HG02970 (cell line): ENCODE data around the gene RBMS3.

Source experiments
- ATAC-seq: cut with Tn5 transposase; IDR thresholded peaks from one replicate; pipeline ENCODE4 v1.9.1; 2021; ENCODE audit warnings: mild to moderate bottlenecking, moderate library complexity, moderate number of reproducible peaks; ENCODE audit not compliant: unreplicated experiment, low FRiP score

Gene RBMS3

DNA sequence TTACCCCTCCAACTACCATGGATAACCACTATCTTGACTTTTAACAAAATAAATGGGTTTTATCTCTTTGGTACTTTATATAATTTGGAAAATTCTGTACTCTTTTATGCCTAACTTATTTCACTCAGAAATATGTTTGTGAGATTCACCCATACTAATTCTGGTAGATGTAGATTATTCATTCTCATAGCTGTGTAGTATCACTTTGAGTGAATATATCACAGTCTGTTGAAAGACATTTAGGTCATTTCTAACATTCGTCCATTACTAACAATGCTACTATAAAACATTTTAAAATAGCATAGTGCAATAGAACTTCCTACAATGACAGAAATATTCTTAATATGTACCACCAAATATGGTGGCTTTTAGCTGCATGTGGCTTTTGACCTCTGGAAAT, 542.4 kb downstream of the RBMS3 start:
- ATAC-seq: no peak

DNA sequence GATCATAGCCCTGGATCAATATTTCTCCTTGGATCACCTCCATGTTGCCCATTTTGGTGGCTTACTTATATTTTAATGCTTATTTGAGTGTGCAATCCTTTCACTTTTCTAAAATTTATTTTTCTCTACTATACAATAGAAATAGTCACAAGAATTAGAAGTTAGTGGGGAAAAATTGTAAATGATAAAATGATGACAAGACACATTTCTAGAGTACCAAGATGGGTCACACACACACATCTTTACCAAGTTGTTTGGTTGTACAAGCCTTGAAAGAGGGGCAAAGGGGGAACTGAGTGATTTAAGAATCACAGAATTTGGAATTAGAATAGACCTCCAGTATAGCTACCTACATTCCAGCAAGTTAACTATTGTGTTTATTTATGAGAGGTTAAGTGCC, 545.8 kb downstream of the RBMS3 start:
- no peak for ATAC-seq

DNA sequence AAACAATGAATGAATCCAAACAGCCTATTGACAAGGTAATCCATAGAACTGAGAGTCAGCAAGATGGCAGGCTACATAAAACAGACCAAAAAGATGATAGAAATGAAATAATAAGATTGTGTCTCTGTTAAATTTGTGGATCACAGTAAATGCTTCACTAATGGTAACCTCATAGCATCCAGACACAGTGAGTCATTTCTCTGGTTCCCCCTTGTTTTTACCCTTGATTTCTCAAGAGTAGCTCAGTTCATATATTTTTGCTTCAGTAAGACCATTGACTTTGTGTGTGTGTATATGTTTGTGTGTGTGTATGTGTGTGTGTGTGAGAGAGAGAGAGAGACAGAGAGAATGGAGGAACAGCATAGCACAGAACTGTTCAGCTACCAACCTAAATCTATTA, 546.9 kb downstream of the RBMS3 start:
- no peak for ATAC-seq

DNA sequence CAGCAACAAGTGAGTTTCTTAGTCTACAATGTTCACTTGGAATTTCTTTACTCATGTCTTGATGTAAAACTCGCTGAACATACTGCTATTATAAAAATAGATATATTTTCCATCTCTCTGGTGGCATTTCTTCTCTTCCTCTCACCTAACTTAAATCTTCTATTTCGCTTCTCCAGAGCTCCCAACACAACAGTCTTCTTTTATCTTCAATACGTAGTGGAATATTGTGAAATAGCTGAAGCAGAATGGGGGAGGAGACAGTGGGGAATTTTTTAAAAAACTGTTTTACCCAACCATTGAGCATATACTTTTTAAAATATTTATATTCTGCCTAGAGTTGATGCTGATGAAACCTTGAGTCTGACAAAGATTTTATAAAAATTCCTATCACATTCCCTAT, 548.5 kb downstream of the RBMS3 start:
- ATAC-seq: no peak

DNA sequence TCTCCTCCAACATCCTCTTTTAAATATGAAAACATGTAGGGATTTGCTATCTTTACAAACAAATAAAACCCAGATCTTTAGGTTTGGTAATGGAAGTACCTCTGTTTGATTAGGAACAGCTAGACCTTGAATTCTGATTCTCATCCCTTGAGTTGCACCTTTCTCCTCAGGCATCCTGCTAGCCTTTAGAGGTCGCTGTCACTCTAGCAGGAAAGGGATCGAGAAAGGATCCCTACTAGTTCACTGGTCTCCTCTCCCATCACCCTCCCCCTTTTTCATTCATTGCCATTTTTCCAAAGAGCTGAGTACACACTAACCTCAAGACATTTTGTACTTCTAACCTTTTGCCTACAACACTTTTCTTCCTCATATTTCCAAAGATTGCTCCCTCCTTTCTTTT, 569.8 kb downstream of the RBMS3 start:
- no peak for ATAC-seq

DNA sequence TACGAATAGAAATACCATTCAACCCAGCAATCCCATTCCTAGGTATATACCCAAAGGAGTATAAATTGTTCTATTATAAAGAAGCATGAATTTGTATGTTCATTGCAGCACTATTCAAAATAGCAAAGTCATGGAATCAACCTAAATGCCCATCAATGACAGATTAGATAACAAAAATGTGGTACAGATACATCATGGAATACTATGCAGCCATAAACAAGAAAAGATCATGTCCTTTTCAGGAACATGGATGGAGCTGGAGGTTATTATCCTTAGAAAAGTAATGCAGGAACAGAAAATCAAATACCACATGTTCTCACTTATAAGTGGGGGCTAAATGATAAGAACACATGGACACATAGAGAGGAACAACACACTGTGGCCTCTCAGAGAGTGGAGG, 571.9 kb downstream of the RBMS3 start:
- no peak for ATAC-seq

DNA sequence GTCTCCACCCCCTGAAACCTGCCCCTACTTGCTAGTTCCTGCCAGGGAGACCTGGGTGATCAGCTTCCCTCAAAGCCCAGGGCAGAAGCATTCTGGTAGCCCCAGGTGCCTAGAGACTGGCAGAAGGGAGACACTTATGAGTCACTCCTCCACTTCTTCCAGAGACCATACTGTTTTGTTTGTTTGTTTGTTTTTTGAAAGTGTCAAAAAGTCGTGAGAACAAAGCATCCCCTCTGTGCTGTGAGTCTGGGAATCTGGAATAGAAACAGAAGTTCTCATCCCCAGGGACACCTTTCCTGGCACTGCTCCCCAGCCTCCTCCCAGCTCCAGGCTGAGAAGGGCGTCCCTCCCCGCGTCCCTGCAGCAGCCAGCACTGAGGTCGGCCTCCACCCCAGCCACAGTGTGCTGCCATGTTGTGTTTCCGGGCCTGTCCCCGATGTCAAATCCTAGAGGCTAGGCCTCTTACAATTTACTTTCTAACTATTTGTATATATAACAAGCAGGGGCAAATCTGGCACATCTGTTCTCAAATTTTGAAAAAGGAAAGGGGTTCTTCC, 573.0 kb downstream of the RBMS3 start:
- ATAC-seq: no peak

DNA sequence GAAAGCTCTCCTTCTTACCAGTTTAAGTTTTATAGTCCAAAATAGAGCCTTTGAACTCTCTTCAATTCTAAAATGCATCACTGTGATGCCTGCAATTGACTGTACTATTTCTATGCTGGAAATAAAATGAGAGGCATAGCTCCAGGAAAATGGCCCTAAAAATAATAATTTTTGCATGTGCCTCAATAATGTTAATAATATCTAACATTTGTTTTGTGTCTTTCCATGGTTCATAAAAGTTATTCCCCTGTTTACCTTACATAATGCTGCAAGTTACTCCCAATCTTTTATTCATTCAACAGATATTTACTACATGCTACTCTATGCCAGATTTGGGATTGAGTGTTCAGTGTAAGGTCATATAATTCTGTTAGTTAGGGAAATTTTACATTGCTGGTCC, 574.0 kb downstream of the RBMS3 start:
- ATAC-seq: no peak

DNA sequence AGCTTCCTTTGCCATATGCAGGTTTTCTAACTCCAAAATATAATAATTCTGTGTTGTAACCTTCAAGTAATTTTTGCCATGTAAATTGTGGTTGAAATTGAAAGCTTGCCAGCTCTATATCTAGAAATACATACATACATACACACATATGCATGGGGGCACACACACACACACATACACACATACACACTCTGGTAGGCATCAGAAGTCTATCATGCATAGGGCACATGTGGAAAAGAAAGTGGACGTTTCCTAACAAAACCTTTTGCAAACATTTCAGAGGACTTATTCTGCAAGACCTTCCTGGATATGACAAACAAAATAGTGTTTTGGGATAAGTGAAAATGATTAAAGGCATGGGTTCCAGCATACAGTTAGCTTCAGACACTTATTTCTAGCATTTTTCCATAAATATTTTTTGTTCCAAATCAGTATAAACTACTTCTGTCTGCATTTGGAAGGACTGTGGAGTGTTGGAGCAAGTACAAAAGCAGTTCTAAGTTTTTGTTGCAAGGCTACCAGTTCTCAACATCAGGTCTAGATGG, 578.9 kb downstream of the RBMS3 start:
- ATAC-seq: no peak

DNA sequence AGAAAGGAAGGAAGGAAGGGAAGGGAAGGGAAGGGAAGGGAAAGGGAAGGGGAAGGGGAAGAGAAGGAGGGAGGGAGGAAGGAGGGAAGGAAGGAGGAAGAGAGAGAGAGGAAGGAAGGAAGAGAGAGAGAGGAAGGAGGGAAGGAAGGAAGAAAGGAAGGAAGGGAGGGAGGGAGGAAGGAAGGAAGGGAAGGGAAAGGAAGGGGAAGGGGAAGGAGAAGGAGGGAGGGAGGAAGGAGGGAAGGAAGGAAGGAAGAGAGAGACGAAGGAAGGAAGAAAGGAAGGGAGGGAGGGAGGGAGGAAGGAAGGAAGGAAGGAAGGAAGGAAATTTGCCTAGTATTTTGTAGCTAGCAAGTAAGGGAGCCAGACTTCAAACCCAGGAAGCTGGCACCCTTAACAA, 583.9 kb downstream of the RBMS3 start:
- no peak for ATAC-seq

DNA sequence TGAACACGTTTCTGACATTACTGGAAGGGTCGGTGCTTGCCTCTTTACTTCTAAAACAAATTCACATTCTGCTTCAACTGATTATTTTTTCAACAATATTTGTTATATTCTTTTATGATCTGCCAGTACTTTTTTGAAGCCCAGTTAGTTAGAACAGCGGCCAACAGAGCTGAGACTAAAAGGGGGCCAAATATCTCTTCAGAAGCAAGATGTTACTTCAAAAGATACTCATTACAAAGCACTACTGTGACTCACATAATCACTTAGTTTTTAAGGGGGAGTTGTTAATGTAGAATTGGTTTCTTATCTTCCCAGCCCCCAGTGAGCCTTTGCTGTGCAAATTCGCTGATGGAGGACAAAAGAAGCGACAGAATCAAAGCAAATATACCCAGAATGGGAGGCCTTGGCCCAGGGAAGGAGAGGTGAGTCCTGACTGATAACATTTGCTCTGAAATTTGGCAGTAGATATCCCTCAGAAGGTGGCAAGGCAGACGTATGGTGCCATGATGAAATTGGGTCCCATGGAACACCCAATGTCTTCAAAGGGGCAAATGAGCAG, 587.8 kb downstream of the RBMS3 start:
- ATAC-seq: no peak

DNA sequence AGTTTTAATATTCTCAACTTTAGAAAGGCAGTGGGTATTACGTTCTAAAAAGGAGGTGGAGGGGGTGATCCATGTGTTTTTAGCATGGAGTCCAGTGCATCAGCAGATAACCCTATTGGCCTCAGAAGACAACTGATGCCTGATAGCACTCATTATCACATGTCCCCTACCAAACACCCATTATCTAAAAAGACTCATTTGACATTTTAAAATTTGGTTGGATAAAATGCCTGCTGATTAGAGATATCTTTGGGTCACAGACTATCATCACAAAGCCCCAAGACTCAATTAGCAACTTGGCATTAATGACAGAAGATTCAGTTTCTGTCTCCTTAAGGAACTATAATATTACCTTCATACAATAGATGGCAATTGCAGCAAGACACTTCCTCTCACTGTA, 589.3 kb downstream of the RBMS3 start:
- no peak for ATAC-seq

DNA sequence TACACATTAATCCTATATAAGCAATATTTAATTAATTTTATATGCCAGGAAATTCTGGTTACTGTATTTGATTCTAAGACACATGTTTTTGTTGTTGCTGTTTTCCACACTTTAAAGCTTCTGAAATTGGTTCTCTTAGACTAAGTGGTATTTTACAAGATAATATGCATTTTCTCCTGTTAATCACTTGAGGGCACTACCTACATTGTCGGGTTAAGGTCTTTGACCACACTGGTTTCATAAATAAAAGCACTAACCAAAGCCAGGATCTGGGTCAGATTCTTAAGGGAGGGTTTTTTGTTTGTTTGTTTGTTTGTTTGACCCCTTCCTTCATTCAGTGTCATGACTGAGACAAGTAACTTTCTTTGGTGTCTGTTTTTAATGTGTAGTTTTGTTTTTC, 590.2 kb downstream of the RBMS3 start:
- ATAC-seq: no peak

DNA sequence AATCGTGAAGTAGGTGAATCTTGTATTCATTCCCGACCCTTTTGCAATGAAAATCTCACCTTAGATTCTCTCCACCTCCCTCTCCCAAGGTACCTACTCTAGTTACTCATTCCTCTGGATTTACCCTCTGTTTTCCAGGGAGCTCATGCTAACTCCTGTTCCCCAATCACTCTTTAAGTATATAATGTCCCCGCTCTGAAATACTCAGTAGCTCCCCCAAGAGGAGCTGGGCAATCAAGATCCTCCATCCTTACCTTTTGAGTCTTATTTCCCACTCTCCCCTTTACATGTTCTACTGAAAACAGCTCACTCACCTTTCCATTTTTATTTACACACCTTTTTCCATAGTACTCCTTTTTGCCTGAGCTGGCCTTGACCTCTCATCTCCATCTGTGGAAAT, 599.9 kb downstream of the RBMS3 start:
- ATAC-seq: no peak

DNA sequence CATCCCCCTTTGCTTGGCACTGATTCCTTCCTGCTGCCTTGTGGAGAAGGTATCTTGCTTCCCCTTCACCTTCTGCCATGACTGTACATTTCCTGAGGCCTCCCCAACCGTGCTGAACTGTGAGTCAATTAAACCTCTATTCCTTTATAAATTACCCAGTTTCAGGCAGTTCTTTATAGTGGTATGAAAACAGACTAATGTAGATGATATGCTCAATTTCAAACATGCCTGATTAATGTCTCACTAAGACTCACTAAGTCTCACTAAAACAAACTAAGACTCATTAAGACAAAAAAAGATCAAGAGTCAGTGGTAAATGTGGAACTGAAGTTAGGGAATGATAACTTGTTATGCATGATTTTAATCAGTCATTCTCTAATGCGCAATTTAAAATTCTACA, 606.6 kb downstream of the RBMS3 start:
- ATAC-seq: no peak

DNA sequence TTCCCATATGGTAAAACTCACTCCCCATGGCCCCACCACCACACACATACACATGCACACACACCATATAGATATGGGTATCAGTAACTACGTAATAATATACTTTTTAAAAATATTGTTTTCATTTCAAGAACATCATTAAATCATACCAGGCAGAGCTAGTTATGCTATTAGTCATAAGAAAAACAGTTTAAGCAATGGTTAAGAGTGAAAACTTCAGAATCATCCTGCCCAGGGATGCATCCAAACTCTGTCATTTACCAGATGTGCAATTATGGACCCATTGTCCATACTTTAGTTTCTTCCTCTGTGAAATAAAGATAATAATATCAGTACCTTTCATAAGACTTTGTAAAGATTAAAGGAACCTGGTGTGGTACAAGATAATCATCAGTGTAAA, 608.3 kb downstream of the RBMS3 start:
- no peak for ATAC-seq

DNA sequence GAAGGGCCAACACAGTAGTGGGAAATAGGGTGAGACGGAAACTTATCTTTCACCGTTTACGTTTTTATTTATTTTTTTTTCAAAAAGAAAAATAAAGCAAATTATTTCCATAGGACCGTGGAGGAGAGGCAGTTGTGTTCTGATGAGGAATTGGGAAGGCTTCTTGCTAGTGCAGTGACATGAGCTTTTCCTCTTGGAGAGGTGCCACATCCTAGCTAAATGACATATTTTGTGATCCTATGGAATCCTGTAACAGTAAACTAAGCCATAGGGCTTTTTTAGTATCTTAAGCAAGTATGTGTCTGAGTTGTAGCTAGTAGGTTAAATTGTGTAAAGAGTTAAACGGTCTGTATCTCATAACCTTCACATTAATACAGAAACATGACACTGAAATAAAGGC, 609.9 kb downstream of the RBMS3 start:
- no peak for ATAC-seq

DNA sequence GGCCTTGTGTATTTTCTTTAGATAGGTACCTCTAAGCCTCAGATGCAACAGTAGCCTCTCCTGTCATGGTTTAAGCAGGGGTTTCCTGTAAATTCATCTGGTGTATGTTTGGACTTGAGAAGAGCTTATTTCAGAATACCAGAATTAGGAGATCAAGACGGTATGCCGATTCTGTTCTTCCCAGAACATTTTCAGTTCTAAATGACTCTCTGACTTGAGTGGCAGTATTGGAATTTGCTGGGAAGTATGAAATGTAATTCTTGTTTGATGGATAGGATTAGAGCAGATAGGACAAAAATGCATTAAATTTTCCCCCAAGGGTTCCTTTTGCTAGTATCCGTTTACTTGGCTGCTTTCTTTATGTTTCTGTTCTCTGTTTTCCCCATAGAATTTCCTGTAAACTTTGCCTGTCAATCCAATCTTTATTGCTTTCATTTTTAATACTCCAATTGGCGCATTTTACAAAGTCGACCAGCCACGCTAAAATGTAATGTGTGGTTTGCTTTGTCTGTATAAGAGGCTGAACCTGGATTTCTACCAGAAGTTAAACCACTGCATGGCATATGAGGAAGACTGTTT, 612.2 kb downstream of the RBMS3 start:
- ATAC-seq: no peak

DNA sequence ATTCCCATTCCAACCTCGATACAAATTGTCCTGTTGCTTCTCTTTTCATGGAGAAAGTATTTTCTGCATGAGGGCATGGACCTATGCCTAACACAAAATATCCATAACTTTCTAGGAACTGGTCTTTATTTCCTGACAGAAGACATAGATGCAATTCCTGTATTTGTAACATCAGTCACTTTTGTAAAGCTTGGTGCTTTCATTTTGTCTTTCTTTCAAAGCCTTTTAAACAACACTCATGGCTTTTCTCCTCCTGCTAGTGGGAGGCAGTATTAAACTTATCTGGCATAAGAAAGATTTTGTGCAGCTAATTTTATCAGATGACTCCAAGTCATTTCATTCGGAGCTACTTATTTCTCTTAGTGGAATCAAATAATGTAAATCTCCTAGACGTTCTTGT, 616.0 kb downstream of the RBMS3 start:
- ATAC-seq: no peak

DNA sequence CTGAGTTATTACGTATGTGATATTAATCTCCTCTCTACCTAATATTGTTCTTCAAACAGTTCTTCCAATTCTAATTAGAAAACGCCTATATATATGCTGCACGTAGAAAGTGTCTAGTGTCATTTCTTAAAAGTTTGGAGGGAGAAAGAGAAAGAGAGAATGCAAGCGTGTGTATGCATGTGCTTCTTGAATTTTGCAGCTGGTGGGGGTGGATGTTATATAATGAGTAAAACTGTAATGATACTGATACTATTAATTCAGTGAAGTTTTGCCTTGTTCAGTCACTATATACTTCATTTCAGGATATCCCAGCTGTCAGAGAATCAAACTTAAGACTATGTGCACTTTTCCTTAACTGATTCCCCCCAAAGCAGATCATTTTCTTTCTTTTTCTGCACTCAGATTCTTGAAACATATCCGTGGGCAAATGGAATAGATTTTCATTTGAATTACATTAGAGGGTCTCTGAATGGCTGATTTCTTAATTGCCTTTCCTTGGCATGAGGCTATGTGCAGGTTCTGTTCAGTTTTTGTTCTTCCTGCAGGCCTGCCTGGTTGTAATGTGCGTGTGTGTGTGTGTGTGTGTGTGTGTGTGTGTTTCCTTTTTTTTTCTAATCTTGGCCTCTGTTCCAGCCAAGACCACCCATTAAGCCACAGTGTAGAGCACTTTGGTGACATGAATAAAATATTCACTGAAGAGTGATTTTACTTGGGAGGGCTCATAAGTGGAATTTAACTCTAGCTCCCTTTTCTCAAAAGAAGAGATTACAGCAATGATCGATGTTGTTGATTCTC, 617.5 kb downstream of the RBMS3 start:
- ATAC-seq: no peak

DNA sequence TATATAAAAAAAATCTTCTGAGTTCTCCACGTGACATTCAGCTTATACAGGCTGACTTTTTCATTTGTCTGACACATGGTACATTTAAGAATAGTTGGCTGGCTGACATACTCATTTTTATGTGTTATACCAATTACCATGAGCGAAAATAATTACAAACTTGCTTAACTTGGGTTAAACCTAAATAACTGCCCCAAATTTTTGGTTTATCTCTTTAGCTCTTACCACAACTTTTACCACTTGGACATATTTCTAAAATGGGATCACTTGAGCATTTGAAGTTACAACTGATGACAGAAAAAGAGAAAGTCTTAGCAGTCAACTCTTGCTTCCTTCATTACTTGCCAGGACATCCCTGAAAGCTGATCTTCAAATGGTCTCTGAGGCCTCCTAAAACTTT, 618.1 kb downstream of the RBMS3 start:
- ATAC-seq: no peak

DNA sequence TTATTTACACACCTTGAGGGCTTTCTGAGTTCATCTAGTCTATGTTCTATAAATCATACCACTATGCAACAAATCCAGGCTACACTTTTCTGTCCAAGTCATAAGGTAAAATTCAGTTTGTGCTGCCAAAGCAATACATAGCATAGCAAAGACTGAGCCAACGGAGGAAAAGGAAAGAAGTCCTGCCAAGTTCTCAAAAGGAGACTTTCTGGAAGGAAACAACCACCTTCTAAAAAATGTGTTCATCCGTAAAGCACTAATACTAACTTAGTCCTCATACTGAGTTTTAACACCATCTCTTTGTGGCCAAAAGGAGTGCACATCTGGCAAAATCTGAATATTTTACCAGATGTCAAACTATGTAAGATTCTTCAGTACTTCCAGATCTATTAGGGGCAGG, 620.2 kb downstream of the RBMS3 start:
- ATAC-seq: no peak
